ENCODE data around the gene SPOCK1. TPM values are rescaled to one million over a fixed set of nuclear protein-coding genes. Genes with fewer than 3 reads are reported as not detected.

SPOCK1 gene
- total RNA-seq, 1 donor from 2014 or later = 28.6 TPM

DNA sequence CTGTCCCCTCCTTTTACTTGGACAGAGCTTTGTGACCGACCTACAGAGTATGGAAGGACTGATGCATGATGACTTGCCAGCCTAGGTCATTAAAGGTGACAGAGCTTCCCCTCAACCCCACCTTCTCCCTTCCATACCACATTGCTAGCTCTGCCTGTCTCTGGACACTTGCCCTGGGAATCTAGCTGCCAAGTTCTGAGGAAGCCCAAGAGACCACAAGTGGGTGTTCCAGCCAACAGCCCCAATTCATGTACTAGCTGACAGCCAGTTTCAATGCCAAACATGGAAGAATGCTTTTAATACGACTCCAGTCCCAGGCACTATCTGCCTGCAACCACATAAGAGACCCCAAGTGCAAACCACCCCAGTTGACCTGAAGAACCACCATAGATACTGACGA is 477.1 kb downstream of the SPOCK1 start:
- Histone ChIP-seq H3K4me1 (peaks cover 18% of the 10 kb centered on the region), H3K9me3 (replicated peaks) (no peaks in the 10 kb centered on the region), H3K36me3 (no peaks in the 10 kb centered on the region), H3K27ac (replicated peaks) (no peak overlapping the region), H3K4me3 (no peak overlapping the region), H3K27me3 (ENCODE audit: low read depth) (no peaks in the 10 kb centered on the region)
- peak; percentile 55 for DNase-seq
- intact Hi-C loops (cut with micrococcal nuclease) = no loop called here
- TF ChIP-seq, protein P1, sequence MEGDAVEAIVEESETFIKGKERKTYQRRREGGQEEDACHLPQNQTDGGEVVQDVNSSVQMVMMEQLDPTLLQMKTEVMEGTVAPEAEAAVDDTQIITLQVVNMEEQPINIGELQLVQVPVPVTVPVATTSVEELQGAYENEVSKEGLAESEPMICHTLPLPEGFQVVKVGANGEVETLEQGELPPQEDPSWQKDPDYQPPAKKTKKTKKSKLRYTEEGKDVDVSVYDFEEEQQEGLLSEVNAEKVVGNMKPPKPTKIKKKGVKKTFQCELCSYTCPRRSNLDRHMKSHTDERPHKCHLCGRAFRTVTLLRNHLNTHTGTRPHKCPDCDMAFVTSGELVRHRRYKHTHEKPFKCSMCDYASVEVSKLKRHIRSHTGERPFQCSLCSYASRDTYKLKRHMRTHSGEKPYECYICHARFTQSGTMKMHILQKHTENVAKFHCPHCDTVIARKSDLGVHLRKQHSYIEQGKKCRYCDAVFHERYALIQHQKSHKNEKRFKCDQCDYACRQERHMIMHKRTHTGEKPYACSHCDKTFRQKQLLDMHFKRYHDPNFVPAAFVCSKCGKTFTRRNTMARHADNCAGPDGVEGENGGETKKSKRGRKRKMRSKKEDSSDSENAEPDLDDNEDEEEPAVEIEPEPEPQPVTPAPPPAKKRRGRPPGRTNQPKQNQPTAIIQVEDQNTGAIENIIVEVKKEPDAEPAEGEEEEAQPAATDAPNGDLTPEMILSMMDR (IDR thresholded peaks at IDR 0.05; ENCODE audit: borderline replicate concordance) = no peak

DNA sequence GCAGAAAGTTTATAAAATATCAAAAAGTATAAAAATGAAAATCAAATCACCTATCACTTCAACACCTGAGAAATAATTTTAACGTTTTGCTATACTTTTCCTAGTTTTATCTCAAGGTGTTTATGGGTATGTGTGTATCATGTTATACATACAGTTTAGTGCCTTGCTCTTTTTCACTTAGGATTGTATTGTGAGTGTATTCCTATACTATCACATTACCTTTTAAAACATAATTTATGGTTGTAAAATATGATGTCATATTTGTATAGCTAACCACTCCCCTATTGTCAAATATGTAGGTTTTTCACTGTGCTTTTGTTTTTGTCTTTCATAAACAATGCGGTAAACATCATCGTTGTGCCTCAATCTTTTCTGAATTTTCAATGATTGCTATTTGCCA is 479.9 kb downstream of the SPOCK1 start:
- no peaks in the 10 kb centered on the region for H3K9me3 ChIP-seq (replicated peaks)
- H3K4me1 ChIP-seq = peaks cover 18% of the 10 kb centered on the region
- H3K27me3 ChIP-seq (ENCODE audit: low read depth) = no peaks in the 10 kb centered on the region
- H3K36me3 ChIP-seq = no peaks in the 10 kb centered on the region
- intact Hi-C loops (cut with micrococcal nuclease) = no loop called here
- no peak overlapping the region for H3K27ac ChIP-seq (replicated peaks)
- TF ChIP-seq, protein P1 (IDR thresholded peaks at IDR 0.05; ENCODE audit: borderline replicate concordance) = no peak
- H3K4me3 ChIP-seq = no peak overlapping the region
- no peak for DNase-seq

DNA sequence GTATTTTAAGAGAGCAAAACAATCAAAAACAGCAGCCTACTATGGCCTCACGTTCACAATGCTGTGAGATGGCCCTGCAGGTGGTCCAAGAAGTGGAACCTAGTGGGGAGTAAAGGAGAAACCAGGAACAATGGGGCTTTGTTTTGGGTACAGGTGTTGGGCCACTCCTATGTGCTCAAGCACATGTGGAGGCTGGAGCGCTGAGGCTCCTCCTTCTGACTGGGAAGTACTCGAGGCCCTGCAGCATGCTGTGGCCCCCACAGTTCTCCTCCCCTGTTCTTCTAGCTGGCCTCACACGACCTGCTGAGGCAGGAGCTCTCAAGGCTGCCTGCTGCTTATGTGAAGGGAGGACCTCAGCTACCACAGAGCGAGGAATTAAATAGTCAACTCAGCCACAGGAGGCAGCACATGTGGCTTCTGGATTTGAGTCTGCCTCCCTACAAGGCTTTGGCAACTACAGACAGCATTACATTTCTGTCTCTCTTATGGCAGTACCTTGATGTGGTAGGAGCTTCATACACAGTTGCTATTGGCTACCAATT is 482.3 kb downstream of the SPOCK1 start:
- intact Hi-C loops (cut with micrococcal nuclease) = no loop called here
- H3K27me3 ChIP-seq (ENCODE audit: low read depth) = no peaks in the 10 kb centered on the region
- TF ChIP-seq, protein P1 (IDR thresholded peaks at IDR 0.05; ENCODE audit: borderline replicate concordance) = no peak
- H3K27ac ChIP-seq (replicated peaks) = no peak overlapping the region
- H3K4me1 ChIP-seq = peaks cover 4% of the 10 kb centered on the region
- no peaks in the 10 kb centered on the region for H3K9me3 ChIP-seq (replicated peaks)
- DNase-seq = no peak
- H3K4me3 ChIP-seq = no peak overlapping the region
- H3K36me3 ChIP-seq = no peaks in the 10 kb centered on the region

DNA sequence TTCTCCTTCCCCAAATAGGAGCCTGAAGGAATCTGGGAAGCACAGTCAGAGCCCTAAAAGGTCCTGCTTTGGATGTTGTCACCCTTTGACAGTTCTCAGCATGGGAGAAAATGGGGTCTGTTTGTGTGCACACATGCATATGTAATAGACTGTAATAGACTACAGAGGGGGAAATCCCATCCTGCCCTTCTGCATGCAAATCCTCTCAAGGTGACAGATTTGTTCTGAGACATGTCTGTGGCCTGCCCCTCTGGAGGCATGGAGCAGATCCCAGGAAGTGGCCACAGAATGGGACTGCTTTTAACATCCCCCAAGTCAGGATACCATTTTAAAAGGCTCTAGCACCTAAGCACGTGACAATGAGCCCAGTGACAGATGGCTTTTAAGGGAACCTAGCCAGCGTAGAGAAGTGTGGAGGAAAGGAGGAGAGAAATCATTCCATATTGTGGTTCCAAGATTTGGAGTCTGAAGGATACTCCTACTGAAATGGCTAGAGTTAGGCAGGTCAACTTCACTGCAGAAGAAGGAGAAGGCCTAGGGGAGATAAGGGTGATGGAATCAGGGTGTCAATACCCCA is 483.5 kb downstream of the SPOCK1 start:
- H3K9me3 ChIP-seq (replicated peaks) = no peaks in the 10 kb centered on the region
- H3K4me1 ChIP-seq = no peaks in the 10 kb centered on the region
- H3K36me3 ChIP-seq = no peaks in the 10 kb centered on the region
- DNase-seq = no peak
- no peak overlapping the region for H3K4me3 ChIP-seq
- intact Hi-C loops (cut with micrococcal nuclease) = no loop called here
- H3K27ac ChIP-seq (replicated peaks) = no peak overlapping the region
- TF ChIP-seq, protein P1 (IDR thresholded peaks at IDR 0.05; ENCODE audit: borderline replicate concordance) = no peak
- H3K27me3 ChIP-seq (ENCODE audit: low read depth) = no peaks in the 10 kb centered on the region

DNA sequence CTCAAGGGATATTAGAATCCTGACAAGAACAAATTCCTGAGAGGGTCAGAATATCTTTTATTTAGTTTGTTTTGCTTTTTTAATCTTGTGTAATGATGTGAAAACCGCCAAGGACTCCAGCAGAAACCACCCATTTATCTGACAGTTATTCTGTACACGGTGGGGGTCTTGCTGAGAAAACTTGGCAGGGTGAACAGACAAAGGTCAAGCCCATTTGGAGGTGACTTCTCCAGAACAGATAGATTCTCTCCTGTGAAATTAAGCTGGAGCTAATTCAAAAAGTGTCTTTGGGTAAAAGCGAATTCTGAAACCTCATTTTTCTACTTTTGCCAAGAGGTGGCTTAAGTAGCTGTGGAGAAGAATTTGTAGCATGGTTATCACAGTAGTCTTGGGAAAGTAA is 484.4 kb downstream of the SPOCK1 start:
- H3K36me3 ChIP-seq = no peaks in the 10 kb centered on the region
- no peaks in the 10 kb centered on the region for H3K27me3 ChIP-seq (ENCODE audit: low read depth)
- no peak overlapping the region for H3K27ac ChIP-seq (replicated peaks)
- TF ChIP-seq, protein P1 (IDR thresholded peaks at IDR 0.05; ENCODE audit: borderline replicate concordance) = no peak
- H3K4me3 ChIP-seq = no peak overlapping the region
- H3K9me3 ChIP-seq (replicated peaks) = no peaks in the 10 kb centered on the region
- no peak for DNase-seq
- no peaks in the 10 kb centered on the region for H3K4me1 ChIP-seq
- intact Hi-C loops (cut with micrococcal nuclease) = no loop called here

Data from left ventricle myocardium inferior (tissue), 1 donor.